GM18861 (cell line): ENCODE measurements around the gene ADO.

ENCODE experiments used
- ATAC-seq: cut with Tn5 transposase; IDR thresholded peaks from one replicate; pipeline ENCODE4 v1.9.1; 2021; ENCODE audit not compliant: unreplicated experiment

ADO gene

GRCh38 chr10:62817121-62817765 lies 12.7 kb downstream of the ADO start:
- ATAC-seq, result peak; percentile 4

GRCh38 chr10:62817766-62818425 lies 13.4 kb downstream of the ADO start:
- peak; percentile 25 for ATAC-seq

GRCh38 chr10:62818426-62819011 lies 14.0 kb downstream of the ADO start:
- ATAC-seq, result no peak

- no peak for ATAC-seq
Observed at GRCh38 chr10:62819141-62819920, 14.8 kb downstream of the ADO start.

- no peak for ATAC-seq
Observed at GRCh38 chr10:62820586-62820985, 16.1 kb downstream of the ADO start.

GRCh38 chr10:62826273-62826672 lies 21.8 kb downstream of the ADO start:
- ATAC-seq, result no peak

GRCh38 chr10:62829622-62830021 lies 25.1 kb downstream of the ADO start:
- ATAC-seq, result no peak

- ATAC-seq, result no peak
Observed at GRCh38 chr10:62830679-62831078, 26.2 kb downstream of the ADO start.

GRCh38 chr10:62831346-62831745 lies 26.8 kb downstream of the ADO start:
- ATAC-seq, result no peak

- no peak for ATAC-seq
Observed at GRCh38 chr10:62839590-62839989, 35.1 kb downstream of the ADO start.

- peak; percentile 65 for ATAC-seq
Observed at GRCh38 chr10:62842983-62843382, 38.5 kb downstream of the ADO start.

- ATAC-seq, result no peak
Observed at GRCh38 chr10:62843600-62843999, 39.1 kb downstream of the ADO start.

GRCh38 chr10:62844280-62845011 lies 39.9 kb downstream of the ADO start:
- ATAC-seq, result no peak

- ATAC-seq, result no peak
Observed at GRCh38 chr10:62847433-62847832, 42.9 kb downstream of the ADO start.

- ATAC-seq, result no peak
Observed at GRCh38 chr10:62850646-62851045, 46.1 kb downstream of the ADO start.

GRCh38 chr10:62851442-62851841 lies 46.9 kb downstream of the ADO start:
- ATAC-seq, result no peak

- ATAC-seq, result peak; percentile 67
Observed at GRCh38 chr10:62852961-62853702, 48.6 kb downstream of the ADO start.

GRCh38 chr10:62853710-62854109 lies 49.2 kb downstream of the ADO start:
- ATAC-seq, result no peak

GRCh38 chr10:62856021-62856420 lies 51.5 kb downstream of the ADO start:
- no peak for ATAC-seq
